Measurements from ENCODE around the gene GARIN3. TPM values are rescaled to one million over a fixed set of nuclear protein-coding genes. Genes with fewer than 3 reads are reported as not detected.
"Not testable (repeated sequence)": the region's sequence is repeated elsewhere in the genome, so short reads cannot be mapped to it uniquely, and the experiment has no call there.

The GARIN3 gene
- total and polyA plus RNA-seq, 12 donors = not detected

DNA sequence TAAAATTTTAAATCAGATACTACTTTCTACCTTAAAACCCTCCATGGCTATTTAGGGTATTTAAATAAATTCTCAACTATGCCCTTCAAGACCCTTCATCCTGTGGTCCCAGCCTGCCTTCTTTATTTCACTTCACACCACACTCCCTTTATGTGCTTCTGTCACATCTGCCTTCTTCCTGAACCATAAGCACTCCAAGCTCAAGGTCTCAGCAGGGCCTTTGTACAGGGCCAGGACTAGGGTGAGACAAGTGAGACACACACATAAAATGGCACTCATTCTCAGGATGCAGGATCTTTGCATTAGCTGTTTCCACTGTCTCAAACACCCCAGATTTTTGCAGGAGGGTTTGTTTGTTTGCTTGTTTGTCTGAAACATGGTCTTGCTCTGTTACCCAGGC, 22.2 kb upstream of the GARIN3 start:
- H3K4me3 ChIP-seq = no peak overlapping the region
- H3K9me3 ChIP-seq (replicated peaks in 1 of 3) = no peaks in the 10 kb centered on the region
- TF ChIP-seq, protein P1, sequence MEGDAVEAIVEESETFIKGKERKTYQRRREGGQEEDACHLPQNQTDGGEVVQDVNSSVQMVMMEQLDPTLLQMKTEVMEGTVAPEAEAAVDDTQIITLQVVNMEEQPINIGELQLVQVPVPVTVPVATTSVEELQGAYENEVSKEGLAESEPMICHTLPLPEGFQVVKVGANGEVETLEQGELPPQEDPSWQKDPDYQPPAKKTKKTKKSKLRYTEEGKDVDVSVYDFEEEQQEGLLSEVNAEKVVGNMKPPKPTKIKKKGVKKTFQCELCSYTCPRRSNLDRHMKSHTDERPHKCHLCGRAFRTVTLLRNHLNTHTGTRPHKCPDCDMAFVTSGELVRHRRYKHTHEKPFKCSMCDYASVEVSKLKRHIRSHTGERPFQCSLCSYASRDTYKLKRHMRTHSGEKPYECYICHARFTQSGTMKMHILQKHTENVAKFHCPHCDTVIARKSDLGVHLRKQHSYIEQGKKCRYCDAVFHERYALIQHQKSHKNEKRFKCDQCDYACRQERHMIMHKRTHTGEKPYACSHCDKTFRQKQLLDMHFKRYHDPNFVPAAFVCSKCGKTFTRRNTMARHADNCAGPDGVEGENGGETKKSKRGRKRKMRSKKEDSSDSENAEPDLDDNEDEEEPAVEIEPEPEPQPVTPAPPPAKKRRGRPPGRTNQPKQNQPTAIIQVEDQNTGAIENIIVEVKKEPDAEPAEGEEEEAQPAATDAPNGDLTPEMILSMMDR (IDR thresholded peaks at IDR 0.05) = no peak
- no peak for TF ChIP-seq POLR2A (IDR thresholded peaks at IDR 0.05)
- DNase-seq = no peak
- H3K36me3 ChIP-seq (replicated peaks in 1 of 2) = no peaks in the 10 kb centered on the region
- no peaks in the 10 kb centered on the region for H3K4me1 ChIP-seq (replicated peaks in 1 of 2)
- H3K27me3 ChIP-seq = no peaks in the 10 kb centered on the region
- H3K27ac ChIP-seq = no peak overlapping the region
- intact Hi-C loops (cut with DNase I) = no loop called here

DNA sequence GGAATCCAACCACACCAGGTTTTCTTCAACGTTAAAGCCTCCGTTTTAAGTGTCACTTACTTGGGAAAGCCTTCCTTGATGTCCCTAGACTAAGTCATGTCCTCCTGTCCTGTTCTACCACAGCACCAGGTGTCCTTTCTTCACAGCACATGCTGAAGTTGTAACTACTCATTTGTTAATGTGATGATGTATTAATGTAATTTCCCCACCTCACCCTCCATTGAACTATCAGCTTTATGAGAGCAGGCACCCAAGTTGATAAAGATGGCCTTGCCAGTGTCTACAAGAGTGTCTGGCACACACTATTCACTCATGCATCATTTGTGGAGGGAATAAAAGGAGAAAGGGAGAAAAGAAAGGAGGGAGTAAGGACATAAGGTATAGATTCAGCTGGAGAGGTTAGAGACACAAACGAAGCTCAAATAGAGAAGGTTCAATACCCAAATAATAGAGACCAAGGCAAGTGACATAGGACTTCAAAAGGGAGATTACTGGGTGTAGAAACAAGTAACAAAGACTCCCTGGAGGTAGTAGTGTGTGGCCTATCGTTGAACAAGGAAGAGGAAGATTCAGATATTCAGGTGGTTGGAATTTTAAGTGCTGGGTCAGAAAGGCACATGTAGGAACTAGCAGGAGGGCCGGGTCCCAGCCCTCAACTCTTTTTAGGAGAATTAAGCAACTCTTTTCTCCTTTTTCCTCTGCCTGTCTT, 21.1 kb upstream of the GARIN3 start:
- 58 to 68% (median 64%) methylated on average over 5 of the region's 5 CpGs for WGBS, 4 donors
- Histone ChIP-seq H3K4me1 (replicated peaks in 1 of 2) (no peaks in the 10 kb centered on the region), H3K27me3 (no peaks in the 10 kb centered on the region), H3K9me3 (replicated peaks in 1 of 3) (no peaks in the 10 kb centered on the region), H3K27ac (no peak overlapping the region), H3K36me3 (replicated peaks in 1 of 2) (no peaks in the 10 kb centered on the region), H3K4me3 (no peak overlapping the region)
- TF ChIP-seq POLR2A (IDR thresholded peaks at IDR 0.05) = no peak
- TF ChIP-seq, protein P1 (IDR thresholded peaks at IDR 0.05) = no peak
- no peak for DNase-seq
- intact Hi-C loops (cut with DNase I) = no loop called here

DNA sequence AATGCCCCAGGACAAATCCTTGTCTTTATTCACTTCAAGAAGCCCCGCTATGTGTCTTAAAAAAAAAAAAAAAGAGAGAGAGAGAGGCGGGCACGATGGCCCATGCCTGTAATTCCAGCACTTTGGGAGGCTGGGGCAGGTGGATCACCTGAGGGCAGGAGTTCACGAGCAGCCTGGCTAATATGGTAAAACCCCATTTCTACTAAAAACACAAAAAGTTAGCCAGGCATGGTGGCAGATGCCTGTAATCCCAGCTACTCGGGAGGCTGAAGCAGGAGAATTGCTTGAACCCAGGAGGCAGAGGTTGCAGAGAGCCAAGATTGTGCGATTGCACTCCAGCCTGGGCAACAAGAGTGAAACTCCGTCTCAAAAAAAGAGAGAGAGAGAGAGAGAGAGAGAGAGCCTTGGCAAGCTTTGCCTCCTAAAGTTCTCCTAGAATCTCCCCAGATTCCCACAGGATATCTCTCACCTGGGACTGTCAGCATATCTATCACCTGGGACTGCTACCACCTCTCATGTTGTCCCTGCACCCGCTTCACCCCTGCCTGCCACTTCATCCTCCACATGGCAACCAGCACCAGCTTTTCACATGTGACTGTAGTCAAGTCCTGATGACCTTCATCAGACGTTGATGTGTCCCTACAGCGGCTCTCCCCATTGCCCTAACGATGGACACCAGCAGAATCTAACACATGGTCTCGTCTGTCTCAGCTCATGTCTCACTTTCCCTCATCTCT, 20.4 kb upstream of the GARIN3 start:
- no peak overlapping the region for H3K4me3 ChIP-seq
- WGBS, 4 donors = 66 to 82% (median 74%) methylated on average over 12 of the region's 12 CpGs

DNA sequence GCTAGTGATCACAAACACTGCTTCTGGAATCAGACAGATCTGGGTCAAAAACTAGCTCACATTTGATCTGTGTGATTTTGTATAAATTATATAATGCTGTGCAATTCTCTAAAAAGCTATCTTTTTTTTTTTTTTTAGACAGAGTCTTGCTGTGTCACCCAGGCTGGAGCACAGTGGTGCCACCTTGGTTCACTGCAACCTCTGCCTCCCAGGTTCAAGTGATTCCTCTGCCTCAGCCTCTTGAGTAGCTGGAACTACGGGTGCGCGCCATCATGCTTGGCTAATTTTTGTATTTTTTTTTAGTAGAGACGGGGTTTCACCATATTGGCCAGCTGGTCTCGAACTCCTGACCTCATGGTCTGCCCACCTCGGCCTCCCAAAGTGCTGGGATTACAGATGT, 19.1 kb upstream of the GARIN3 start:
- H3K27ac ChIP-seq; H3K27me3 ChIP-seq; DNase-seq; intact Hi-C loops (cut with DNase I); H3K4me1 ChIP-seq (replicated peaks in 1 of 2); H3K9me3 ChIP-seq (replicated peaks in 1 of 3); H3K36me3 ChIP-seq (replicated peaks in 1 of 2); H3K4me3 ChIP-seq: not testable (repeated sequence)
- 89 to 94% (median 91%) methylated on average over 6 of the region's 6 CpGs for WGBS, 4 donors

More for the DNA sequence above, 20.4 kb upstream of the GARIN3 start:
- H3K27me3 ChIP-seq = no peaks in the 10 kb centered on the region
- intact Hi-C loops (cut with DNase I) = no loop called here
- no peak overlapping the region for H3K27ac ChIP-seq
- TF ChIP-seq, protein P1 (IDR thresholded peaks at IDR 0.05) = no peak
- no peak for TF ChIP-seq POLR2A (IDR thresholded peaks at IDR 0.05)
- H3K9me3 ChIP-seq (replicated peaks in 1 of 3) = no peaks in the 10 kb centered on the region
- no peaks in the 10 kb centered on the region for H3K4me1 ChIP-seq (replicated peaks in 1 of 2)
- H3K36me3 ChIP-seq (replicated peaks in 1 of 2) = no peaks in the 10 kb centered on the region
- DNase-seq = no peak

Data from adrenal gland (tissue), 12 donors.